ENCODE measurements around the gene FFAR1.

FFAR1 gene

GRCh38 chr19:35315883-35316282 lies 31.8 kb upstream of the FFAR1 start:
- no peak overlapping the region for H3K9ac ChIP-seq (ENCODE audit: low read depth, low read length)
- WGBS = 89% methylated on average over 9 of the region's 9 CpGs
- H3K27ac ChIP-seq (ENCODE audit: low read depth, low read length) = no peak overlapping the region
- H3K36me3 ChIP-seq (ENCODE audit: insufficient read depth, low read length) = no peaks in the 10 kb centered on the region
- H3K27me3 ChIP-seq (ENCODE audit: insufficient read depth, low read length) = no peaks in the 10 kb centered on the region
- no peaks in the 10 kb centered on the region for H3K4me1 ChIP-seq (ENCODE audit: insufficient read depth, low read length)
- H3K4me3 ChIP-seq (ENCODE audit: low read length) = no peak overlapping the region
- H3K9me3 ChIP-seq (ENCODE audit: insufficient read depth, low read depth, low read length) = no peaks in the 10 kb centered on the region

- H3K36me3 ChIP-seq (ENCODE audit: insufficient read depth, low read length) = no peaks in the 10 kb centered on the region
- H3K4me3 ChIP-seq (ENCODE audit: low read length) = no peak overlapping the region
- H3K27ac ChIP-seq (ENCODE audit: low read depth, low read length) = no peak overlapping the region
- 83% methylated on average over 7 of the region's 9 CpGs for WGBS
- H3K9me3 ChIP-seq (ENCODE audit: insufficient read depth, low read depth, low read length) = no peaks in the 10 kb centered on the region
- H3K27me3 ChIP-seq (ENCODE audit: insufficient read depth, low read length) = no peaks in the 10 kb centered on the region
- H3K4me1 ChIP-seq (ENCODE audit: insufficient read depth, low read length) = no peaks in the 10 kb centered on the region
- H3K9ac ChIP-seq (ENCODE audit: low read depth, low read length) = no peak overlapping the region
Observed at GRCh38 chr19:35316560-35316959, 31.1 kb upstream of the FFAR1 start.

GRCh38 chr19:35317464-35318043 lies 30.1 kb upstream of the FFAR1 start:
- peaks cover 4% of the 10 kb centered on the region for H3K9me3 ChIP-seq (ENCODE audit: insufficient read depth, low read depth, low read length)
- H3K27me3 ChIP-seq (ENCODE audit: insufficient read depth, low read length) = no peaks in the 10 kb centered on the region
- no peaks in the 10 kb centered on the region for H3K4me1 ChIP-seq (ENCODE audit: insufficient read depth, low read length)
- 89% methylated on average over 7 of the region's 7 CpGs for WGBS
- no peaks in the 10 kb centered on the region for H3K36me3 ChIP-seq (ENCODE audit: insufficient read depth, low read length)
- no peak overlapping the region for H3K4me3 ChIP-seq (ENCODE audit: low read length)
- H3K27ac ChIP-seq (ENCODE audit: low read depth, low read length) = no peak overlapping the region
- H3K9ac ChIP-seq (ENCODE audit: low read depth, low read length) = no peak overlapping the region

GRCh38 chr19:35318679-35319448 lies 28.8 kb upstream of the FFAR1 start:
- no peak overlapping the region for H3K4me3 ChIP-seq (ENCODE audit: low read length)
- H3K9ac ChIP-seq (ENCODE audit: low read depth, low read length) = no peak overlapping the region
- WGBS = 84% methylated on average over 16 of the region's 16 CpGs
- no peak overlapping the region for H3K27ac ChIP-seq (ENCODE audit: low read depth, low read length)
- H3K4me1 ChIP-seq (ENCODE audit: insufficient read depth, low read length) = no peaks in the 10 kb centered on the region
- H3K27me3 ChIP-seq (ENCODE audit: insufficient read depth, low read length) = no peaks in the 10 kb centered on the region
- peaks cover 4% of the 10 kb centered on the region for H3K9me3 ChIP-seq (ENCODE audit: insufficient read depth, low read depth, low read length)
- H3K36me3 ChIP-seq (ENCODE audit: insufficient read depth, low read length) = no peaks in the 10 kb centered on the region

GRCh38 chr19:35320065-35320713 lies 27.5 kb upstream of the FFAR1 start:
- Histone ChIP-seq H3K4me1 (ENCODE audit: insufficient read depth, low read length) (no peaks in the 10 kb centered on the region), H3K27me3 (ENCODE audit: insufficient read depth, low read length) (no peaks in the 10 kb centered on the region), H3K4me3 (ENCODE audit: low read length) (no peak overlapping the region), H3K9ac (ENCODE audit: low read depth, low read length) (no peak overlapping the region), H3K27ac (ENCODE audit: low read depth, low read length) (no peak overlapping the region), H3K36me3 (ENCODE audit: insufficient read depth, low read length) (no peaks in the 10 kb centered on the region), H3K9me3 (ENCODE audit: insufficient read depth, low read depth, low read length) (peaks cover 4% of the 10 kb centered on the region)
- WGBS = 83% methylated on average over 9 of the region's 12 CpGs

- no peaks in the 10 kb centered on the region for H3K4me1 ChIP-seq (ENCODE audit: insufficient read depth, low read length)
- no peak overlapping the region for H3K4me3 ChIP-seq (ENCODE audit: low read length)
- H3K27ac ChIP-seq (ENCODE audit: low read depth, low read length) = no peak overlapping the region
- peaks cover 4% of the 10 kb centered on the region for H3K9me3 ChIP-seq (ENCODE audit: insufficient read depth, low read depth, low read length)
- WGBS = 92% methylated on average over 1 of the region's 2 CpGs
- no peaks in the 10 kb centered on the region for H3K27me3 ChIP-seq (ENCODE audit: insufficient read depth, low read length)
- no peaks in the 10 kb centered on the region for H3K36me3 ChIP-seq (ENCODE audit: insufficient read depth, low read length)
- no peak overlapping the region for H3K9ac ChIP-seq (ENCODE audit: low read depth, low read length)
Observed at GRCh38 chr19:35321291-35321690, 26.4 kb upstream of the FFAR1 start.

- Histone ChIP-seq H3K4me1 (ENCODE audit: insufficient read depth, low read length) (no peaks in the 10 kb centered on the region), H3K27ac (ENCODE audit: low read depth, low read length) (no peak overlapping the region)
- WGBS = 94% methylated on average over 9 of the region's 9 CpGs
Observed at GRCh38 chr19:35322014-35322413, 25.7 kb upstream of the FFAR1 start.

GRCh38 chr19:35327642-35328041 lies 20.1 kb upstream of the FFAR1 start:
- Histone ChIP-seq H3K4me1 (ENCODE audit: insufficient read depth, low read length) (0 out of 2 replicates have a peak, but pooled peaks cover 2% of the 10 kb centered on the region), H3K27me3 (ENCODE audit: insufficient read depth, low read length) (no peaks in the 10 kb centered on the region), H3K4me3 (ENCODE audit: low read length) (no peak overlapping the region), H3K27ac (ENCODE audit: low read depth, low read length) (no peak overlapping the region), H3K9me3 (ENCODE audit: insufficient read depth, low read depth, low read length) (no peaks in the 10 kb centered on the region), H3K9ac (ENCODE audit: low read depth, low read length) (no peak overlapping the region), H3K36me3 (ENCODE audit: insufficient read depth, low read length) (no peaks in the 10 kb centered on the region)
- WGBS = 62% methylated on average over 4 of the region's 4 CpGs

More at GRCh38 chr19:35322014-35322413, 25.7 kb upstream of the FFAR1 start:
- no peaks in the 10 kb centered on the region for H3K36me3 ChIP-seq (ENCODE audit: insufficient read depth, low read length)
- no peak overlapping the region for H3K9ac ChIP-seq (ENCODE audit: low read depth, low read length)
- H3K4me3 ChIP-seq (ENCODE audit: low read length) = no peak overlapping the region
- H3K27me3 ChIP-seq (ENCODE audit: insufficient read depth, low read length) = no peaks in the 10 kb centered on the region
- H3K9me3 ChIP-seq (ENCODE audit: insufficient read depth, low read depth, low read length) = peaks cover 4% of the 10 kb centered on the region

GRCh38 chr19:35328851-35329285 lies 18.8 kb upstream of the FFAR1 start, which contains the start of gene CD22:
Gene CD22 (plus strand): TSS chr19:35329187. CDS start chr19:35332041, 2,854 bp downstream.
- no peaks in the 10 kb centered on the region for H3K36me3 ChIP-seq (ENCODE audit: insufficient read depth, low read length)
- no peak within 1 kb of the TSS for H3K4me3 ChIP-seq (ENCODE audit: low read length)
- no peak within 1 kb of the TSS for H3K9ac ChIP-seq (ENCODE audit: low read depth, low read length)
- no peak within 1 kb of the TSS for H3K27ac ChIP-seq (ENCODE audit: low read depth, low read length)
- no peaks in the 10 kb centered on the region for H3K27me3 ChIP-seq (ENCODE audit: insufficient read depth, low read length)
- WGBS = 74% methylated on average over 12 of the region's 12 CpGs
- 0 out of 2 replicates have a peak, but pooled peaks cover 2% of the 10 kb centered on the region for H3K4me1 ChIP-seq (ENCODE audit: insufficient read depth, low read length)
- H3K9me3 ChIP-seq (ENCODE audit: insufficient read depth, low read depth, low read length) = no peaks in the 10 kb centered on the region

- H3K9ac ChIP-seq (ENCODE audit: low read depth, low read length) = no peak overlapping the region
- H3K36me3 ChIP-seq (ENCODE audit: insufficient read depth, low read length) = no peaks in the 10 kb centered on the region
- H3K9me3 ChIP-seq (ENCODE audit: insufficient read depth, low read depth, low read length) = no peaks in the 10 kb centered on the region
- 0 out of 2 replicates have a peak, but pooled peaks cover 2% of the 10 kb centered on the region for H3K4me1 ChIP-seq (ENCODE audit: insufficient read depth, low read length)
- H3K27me3 ChIP-seq (ENCODE audit: insufficient read depth, low read length) = no peaks in the 10 kb centered on the region
- H3K27ac ChIP-seq (ENCODE audit: low read depth, low read length) = no peak overlapping the region
- no peak overlapping the region for H3K4me3 ChIP-seq (ENCODE audit: low read length)
- 88% methylated on average over 4 of the region's 4 CpGs for WGBS
Observed at GRCh38 chr19:35329323-35329722, 18.4 kb upstream of the FFAR1 start.

- H3K27ac ChIP-seq (ENCODE audit: low read depth, low read length) = no peak overlapping the region
- no peak overlapping the region for H3K4me3 ChIP-seq (ENCODE audit: low read length)
- WGBS = 88% methylated on average over 7 of the region's 7 CpGs
- no peaks in the 10 kb centered on the region for H3K36me3 ChIP-seq (ENCODE audit: insufficient read depth, low read length)
- no peaks in the 10 kb centered on the region for H3K27me3 ChIP-seq (ENCODE audit: insufficient read depth, low read length)
- no peak overlapping the region for H3K9ac ChIP-seq (ENCODE audit: low read depth, low read length)
- 0 out of 2 replicates have a peak, but pooled peaks cover 2% of the 10 kb centered on the region for H3K4me1 ChIP-seq (ENCODE audit: insufficient read depth, low read length)
- no peaks in the 10 kb centered on the region for H3K9me3 ChIP-seq (ENCODE audit: insufficient read depth, low read depth, low read length)
Observed at GRCh38 chr19:35330475-35330874, 17.2 kb upstream of the FFAR1 start.

Measured in HUES64 (cell line).